GM19035 (cell line): ENCODE results near the gene EFCAB11.
A peak's percentile ranks its signal among the peaks of the same experiment; 100 is the strongest.

ENCODE experiments used
- ATAC-seq: cut with Tn5 transposase; IDR thresholded peaks from one replicate; pipeline ENCODE4 v1.9.1; 2021; ENCODE audit not compliant: unreplicated experiment

Gene EFCAB11

DNA sequence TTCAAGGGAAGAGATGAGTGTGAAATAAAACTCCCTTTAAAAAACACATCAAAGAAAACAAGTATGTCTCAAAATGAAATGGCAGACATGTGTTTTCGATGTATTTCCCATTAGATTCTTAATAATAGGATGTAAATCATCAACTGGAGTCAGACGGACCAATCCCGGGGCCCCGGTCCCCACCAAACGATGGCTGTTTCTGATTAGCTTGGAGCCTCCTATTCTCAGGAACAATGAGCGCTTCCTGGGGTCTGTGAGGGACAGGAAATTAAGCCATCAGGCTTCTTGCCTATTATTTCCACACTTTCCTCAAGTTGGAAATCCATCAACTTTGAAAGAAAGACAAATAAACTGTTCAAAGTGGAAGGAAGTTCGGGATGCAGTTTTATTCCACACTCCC lies 179.4 kb downstream of the EFCAB11 start:
- no peak for ATAC-seq

DNA sequence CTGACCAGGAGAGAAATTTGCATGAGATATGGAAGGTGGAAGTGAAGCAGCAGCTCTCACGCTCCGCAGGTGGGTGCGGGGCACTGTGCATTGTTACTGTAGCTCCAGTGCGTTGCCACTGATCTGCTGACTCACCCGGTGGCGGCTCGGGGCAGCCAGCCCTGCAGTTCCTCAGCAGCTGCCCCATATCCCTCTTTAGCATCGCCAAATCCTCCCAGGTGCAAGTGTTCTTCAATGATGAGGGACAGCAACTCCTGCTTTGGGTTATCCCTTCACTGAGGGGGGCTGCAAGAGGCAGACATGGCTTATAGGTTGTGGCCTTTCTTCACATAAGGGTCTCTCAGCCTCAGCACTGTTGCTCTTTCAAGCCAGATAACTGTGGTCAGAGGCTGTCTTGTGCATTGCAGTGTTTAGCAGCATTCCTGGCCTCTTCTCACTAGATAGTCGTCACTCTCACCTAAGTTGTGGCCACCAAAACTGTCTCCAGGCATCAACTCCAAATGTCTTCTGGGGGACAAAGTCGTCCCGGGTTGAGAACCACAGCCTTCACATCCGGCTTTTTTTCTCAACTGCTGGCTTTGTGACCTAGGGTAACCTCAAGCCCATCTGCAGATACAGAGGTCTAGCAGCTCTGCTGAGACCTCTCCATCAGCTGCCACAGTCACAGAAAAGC lies 180.8 kb downstream of the EFCAB11 start:
- ATAC-seq, result peak; percentile 76

DNA sequence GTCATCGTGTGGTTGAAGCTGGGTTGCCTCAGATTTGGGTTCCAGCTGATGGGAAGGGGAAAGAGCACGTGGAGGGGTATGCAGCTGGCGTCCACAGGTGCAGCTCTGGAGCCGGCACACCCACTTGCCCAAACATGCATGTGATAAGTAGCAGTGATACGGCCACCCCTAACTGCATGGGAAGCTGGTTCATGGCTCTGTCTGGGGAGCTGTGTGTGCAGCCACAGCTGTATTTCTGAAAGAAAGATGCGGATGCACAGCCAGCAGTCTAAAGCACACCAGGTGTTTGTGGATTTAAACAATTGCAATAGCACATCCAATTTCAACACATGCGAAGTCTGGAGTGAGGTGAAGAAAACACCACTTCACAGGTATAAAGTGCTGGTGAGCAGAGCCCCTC lies 181.4 kb downstream of the EFCAB11 start:
- ATAC-seq, result peak; percentile 22

DNA sequence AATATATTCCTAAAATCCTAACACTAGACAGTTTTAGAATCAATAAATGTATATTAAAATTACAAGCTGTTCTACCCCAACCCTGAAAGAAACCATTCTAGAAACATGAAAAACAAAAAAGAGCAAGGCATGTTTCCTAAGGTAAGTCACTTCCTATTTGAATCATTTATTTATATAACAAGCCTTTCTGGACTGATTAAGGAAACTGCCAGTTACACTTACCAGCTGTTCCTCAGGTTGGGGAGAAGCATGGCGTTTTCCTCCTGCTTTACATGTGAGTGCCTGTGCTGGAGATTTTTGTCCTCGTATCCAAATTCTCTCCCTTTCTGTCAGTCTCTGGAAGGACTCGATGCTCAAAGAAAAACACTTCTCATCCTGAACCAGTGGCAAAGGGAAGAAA lies 183.3 kb downstream of the EFCAB11 start:
- no peak for ATAC-seq

DNA sequence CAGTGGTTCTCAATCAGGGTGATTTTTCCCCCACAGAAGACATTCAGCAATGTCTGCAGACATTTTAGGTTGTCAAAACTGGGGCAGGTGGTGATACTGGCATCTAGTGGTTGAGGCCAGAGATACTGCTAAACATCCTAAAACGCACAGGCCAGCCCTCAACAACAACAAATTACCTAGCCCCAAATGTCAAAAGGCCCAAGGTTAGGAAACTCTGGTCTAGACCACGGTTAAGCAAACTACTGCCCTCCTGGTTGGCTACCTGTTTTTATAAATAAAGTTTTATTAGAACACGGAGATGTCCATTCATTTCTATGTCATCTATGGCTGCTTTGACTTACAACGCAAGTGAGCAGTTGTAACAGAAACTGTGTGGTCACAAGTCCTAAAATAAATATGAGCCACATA lies 186.7 kb downstream of the EFCAB11 start:
- peak; percentile 79 for ATAC-seq

DNA sequence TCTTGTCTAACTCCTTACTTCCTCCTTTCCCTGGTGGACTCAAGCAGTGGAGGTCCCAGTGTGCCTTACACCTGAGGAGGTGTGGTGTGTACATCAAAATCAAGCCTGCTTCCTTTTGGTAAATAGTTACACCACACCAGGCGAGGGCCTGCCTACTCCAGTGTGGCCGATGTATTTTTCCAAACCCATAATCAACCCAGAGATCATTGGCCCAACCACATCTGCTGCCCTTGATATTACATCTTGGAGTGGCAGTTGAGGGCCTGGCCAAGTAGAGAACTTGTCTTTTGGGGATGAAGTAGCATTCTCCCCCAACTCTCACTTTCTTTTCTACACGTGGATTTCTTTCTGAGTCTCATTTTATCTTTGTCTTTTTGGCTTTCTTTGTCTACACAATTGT lies 187.4 kb downstream of the EFCAB11 start:
- no peak for ATAC-seq

DNA sequence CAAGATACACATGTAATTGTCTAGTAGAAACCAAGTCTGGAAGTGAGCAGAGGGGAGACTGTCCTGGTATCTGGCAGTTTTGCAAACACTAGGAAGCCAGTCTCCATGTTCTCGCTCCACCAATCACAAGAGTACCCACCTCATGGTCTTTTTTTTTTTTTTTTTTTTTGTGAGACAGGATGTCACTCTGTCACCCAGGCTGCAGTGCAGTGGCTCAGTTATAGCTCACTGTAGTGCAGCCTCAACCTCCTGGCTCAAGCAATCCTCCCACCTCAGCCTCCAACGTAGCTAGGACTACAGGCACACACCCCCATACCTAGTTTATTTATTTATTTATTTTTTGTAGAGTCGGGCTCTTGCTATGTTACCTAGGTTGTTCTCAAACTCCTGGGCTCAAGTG lies 189.2 kb downstream of the EFCAB11 start:
- ATAC-seq, result no peak

DNA sequence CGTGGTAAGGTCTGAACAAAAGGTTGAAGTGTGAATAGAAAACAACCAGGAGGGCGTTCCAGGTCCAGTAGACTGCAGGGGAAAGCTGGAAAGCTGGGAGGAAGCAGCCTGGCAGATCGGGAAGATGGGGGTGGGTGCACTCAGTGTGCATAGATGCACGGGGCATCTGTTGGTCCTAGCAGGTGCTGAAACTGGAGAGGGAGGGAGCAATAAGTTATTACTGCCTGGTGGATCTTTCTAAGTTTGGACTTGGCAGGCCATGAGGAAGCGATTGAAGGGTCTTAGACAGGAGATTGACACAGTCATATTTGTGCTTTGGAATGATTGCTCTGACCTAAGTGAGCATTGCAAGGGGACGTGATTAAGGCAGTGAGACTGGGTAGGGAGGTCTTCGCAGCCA lies 194.4 kb downstream of the EFCAB11 start:
- no peak for ATAC-seq

DNA sequence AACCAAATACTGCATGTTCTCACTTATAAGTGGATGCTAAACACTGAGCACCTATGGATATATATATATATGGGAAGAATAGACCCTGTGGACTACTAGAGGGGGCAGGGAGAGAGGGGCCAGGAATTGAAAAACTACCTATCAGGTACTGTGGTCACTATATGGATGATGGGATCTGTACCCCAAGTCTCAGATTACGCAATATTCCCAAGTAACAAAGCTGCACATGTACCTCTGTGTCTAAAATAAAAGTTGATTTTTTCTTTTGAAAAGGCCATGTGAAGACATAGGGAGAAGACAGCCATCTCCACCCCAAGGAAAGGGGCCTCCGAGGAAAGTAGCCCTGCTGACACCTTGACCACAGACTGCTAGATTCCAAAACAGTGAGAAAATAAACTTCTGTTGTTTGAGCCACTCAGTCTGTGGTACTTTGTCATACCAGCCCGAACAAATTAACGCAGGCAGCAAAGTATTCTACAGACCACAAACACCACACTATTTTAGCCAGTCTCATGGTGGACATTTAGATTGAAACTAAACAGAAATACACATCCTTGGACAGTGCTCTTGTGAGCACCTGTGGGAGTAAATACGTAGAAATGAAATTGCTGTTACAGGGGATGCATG lies 197.1 kb downstream of the EFCAB11 start:
- no peak for ATAC-seq

DNA sequence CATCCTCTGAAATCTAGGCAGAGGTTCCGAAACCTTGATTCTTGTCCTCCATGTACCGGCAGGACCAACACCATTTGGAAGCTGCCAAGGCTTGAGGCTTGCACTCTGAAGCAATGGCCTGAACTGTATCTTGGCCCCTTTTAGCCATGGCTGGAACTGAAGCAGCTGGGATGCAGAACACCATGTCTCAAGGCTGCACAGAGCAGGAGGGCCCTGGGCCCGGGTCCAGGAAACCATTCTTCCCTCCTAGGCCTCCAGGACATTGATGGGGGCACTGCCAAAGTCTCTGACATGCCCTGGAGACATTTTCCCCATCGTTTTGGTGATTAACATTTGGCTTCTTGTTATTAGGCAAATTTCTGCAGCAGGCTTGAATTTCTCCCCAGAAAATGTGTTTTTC lies 198.7 kb downstream of the EFCAB11 start:
- no peak for ATAC-seq

DNA sequence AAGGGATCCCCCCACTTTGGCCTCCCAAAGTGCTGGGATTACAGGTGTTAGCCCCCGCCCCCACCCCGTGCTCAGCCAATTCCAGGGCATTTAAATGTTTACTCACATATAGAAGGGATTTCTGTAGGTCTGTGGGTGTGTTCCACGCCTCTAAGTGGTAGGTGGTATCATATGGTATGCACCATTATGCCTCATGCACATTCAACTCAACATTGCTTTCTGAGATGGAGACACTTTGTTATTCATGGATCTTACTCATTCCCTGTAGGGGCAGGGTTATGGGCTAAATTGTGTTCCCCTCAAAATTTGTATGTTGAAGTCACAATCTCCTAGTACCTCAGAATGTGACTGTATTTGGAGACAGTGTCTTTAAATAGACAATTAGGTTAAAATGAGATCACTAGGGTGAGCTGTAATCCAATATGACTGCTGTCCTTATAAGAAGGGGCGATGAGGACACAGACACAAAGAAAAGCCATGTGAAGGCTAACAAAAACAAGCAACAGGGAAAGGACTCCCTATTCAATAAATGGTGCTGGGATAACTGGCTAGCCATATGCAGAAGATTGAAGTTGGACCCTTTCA lies 200.6 kb downstream of the EFCAB11 start:
- ATAC-seq, result no peak

DNA sequence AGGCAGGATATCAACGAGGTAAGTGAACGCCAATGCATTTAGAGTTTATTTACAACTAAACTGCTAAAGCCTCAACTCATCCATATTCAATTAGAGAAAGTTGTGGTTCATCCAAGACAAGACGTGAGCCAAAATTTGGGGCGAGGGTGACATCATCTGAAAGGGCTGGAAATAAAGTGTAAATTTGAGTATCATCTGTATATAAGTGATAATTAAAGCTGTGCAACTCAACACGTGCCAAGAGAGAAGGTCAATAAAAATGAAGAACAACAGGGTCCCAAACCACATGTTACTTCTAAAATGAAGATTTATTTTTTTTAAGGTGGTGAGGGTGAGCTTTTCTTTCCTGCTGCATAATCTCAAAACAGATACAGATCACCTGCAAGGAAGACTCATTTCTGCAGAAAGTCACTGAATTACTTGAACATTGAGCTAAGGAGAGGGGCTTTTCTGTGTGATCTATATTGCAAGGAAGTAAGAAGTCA lies 203.6 kb downstream of the EFCAB11 start:
- no peak for ATAC-seq

DNA sequence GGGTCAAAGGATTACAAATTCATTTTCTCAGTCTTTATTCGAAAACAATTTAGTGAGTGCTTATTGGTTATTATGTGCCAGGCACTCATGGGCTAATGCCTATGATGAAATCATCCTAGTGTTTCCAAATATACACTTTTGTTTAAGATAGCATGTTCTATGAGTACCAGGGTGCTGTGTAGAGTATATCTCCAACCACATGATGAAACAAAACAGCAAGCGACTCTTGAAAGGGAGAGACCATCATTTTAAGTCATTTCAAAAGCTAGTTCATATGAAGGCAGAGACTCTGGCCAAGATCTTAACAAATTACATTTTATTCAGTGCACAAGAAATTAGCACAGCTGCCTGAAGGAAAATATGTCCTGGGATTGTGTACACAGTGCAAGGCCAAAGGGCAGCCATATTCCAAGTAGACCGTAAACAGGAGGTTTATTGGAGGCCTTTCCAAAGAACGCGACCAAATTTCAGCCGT lies 204.2 kb downstream of the EFCAB11 start:
- ATAC-seq, result no peak

DNA sequence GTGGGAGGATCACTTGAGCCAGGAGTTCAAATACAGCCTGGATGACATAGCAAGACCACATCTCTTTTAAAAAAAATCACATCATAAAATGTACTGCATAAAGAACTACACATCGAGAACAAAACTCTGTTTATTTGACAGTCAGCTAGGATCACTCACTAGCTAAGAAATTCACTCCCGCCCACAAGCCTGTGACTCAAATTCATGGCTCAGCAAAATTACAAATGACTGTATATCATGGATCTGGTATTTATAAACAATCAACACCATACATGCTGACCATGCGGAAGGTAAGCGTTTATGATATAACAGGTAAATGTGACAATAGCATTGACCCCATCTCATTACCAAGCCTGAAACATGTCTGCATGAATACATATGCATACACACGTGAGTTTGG lies 206.5 kb downstream of the EFCAB11 start:
- no peak for ATAC-seq

DNA sequence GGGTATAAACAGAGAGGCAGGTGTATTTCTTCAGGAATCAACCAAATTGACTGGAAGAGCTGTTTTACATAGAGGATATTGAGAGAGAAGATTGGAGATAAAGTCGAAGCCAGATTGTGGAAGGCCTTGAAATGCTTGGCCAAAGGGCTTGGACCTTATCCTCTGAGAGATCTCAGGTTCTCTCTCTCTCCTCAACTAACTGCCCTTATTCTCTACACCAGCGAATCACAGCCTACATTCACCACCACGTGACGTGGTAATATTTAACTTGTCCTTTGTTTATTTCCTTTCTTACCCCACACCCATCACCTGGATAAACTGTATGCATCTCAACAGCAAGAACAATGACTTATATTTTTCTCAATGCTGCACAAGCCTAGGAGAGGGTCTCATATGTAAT lies 207.4 kb downstream of the EFCAB11 start:
- no peak for ATAC-seq

DNA sequence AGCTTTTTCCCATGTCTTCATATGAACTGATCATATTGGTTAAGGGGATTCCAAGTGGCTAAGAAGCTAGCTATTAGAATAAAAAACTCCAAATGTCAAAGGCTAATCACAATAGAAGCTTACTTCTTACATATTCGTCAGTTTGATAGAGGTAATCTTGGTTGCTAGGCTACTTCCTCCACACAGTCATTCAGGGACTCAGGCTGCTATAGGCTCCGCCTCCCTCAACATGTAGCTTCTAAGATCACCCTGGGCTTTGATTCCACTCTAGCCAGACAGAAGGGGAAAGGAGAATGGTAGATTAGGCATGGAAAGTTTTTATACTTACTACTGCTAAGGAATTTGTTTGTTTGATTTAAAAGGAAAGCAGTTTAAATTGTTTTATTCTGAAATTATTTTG lies 207.9 kb downstream of the EFCAB11 start:
- no peak for ATAC-seq

DNA sequence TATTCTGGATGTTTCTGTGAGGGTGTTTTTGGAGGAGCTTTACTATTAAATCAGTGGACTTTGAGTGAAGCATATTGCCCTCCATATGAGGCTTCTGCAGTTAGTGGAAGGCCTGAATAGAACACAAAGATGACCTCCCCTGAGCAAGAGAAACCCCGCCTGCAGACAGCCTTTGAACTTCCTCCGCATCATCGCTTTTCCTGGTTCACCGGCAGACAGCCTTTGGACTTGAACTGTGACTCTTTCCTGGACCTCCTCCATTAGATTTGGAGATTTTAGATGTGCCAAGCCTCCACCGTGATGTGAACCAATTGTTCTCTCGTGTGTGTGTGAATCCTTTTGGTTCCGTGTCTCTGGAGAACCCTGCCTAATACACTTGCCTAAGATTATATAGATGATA lies 208.4 kb downstream of the EFCAB11 start:
- ATAC-seq, result no peak
